GM20000 (cell line): Measurements from ENCODE around the gene BORCS5.
A peak's percentile ranks its signal among the peaks of the same experiment; 100 is the strongest.

Experiments
- DNase-seq: peaks from one replicate; pipeline ENCODE4 v3.0.0; 2012; ENCODE audit warnings: low spot score
- TF ChIP-seq, protein P1 (sequence below): IDR thresholded peaks from 2 replicates; pipeline ENCODE4 v1.5.1; 2012; ENCODE audit warnings: mild to moderate bottlenecking, control low read depth; ENCODE audit errors: extremely low read depth, missing control alignments

The BORCS5 gene

DNA sequence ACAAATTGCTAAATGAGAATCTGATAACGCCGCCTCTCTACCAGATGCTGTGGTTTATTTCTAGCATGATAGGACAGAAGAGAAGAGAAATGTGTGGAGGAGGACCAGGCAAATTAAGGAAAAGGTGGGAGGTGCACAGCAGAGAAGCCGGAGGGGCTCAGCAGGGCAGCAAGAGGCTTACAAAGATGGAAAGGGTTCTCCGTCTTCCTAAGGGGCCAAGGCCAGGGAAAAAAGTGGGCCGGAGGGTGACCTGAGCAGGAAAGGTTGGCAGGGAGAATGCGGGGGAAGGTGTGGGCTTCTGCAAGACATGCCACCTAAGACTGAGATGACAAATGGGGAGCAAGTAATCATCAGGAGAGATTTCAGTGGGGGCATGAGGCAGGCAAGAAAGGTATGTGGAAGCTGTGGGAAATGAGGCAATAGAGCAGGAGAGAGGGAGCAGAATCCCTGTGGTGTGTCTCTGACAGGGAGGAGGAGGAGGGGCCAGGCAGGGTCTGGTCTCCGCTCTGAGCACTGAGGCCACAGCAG lies 25.6 kb upstream of the BORCS5 start:
- TF ChIP-seq, protein P1, sequence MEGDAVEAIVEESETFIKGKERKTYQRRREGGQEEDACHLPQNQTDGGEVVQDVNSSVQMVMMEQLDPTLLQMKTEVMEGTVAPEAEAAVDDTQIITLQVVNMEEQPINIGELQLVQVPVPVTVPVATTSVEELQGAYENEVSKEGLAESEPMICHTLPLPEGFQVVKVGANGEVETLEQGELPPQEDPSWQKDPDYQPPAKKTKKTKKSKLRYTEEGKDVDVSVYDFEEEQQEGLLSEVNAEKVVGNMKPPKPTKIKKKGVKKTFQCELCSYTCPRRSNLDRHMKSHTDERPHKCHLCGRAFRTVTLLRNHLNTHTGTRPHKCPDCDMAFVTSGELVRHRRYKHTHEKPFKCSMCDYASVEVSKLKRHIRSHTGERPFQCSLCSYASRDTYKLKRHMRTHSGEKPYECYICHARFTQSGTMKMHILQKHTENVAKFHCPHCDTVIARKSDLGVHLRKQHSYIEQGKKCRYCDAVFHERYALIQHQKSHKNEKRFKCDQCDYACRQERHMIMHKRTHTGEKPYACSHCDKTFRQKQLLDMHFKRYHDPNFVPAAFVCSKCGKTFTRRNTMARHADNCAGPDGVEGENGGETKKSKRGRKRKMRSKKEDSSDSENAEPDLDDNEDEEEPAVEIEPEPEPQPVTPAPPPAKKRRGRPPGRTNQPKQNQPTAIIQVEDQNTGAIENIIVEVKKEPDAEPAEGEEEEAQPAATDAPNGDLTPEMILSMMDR: no peak
- no peak for DNase-seq

DNA sequence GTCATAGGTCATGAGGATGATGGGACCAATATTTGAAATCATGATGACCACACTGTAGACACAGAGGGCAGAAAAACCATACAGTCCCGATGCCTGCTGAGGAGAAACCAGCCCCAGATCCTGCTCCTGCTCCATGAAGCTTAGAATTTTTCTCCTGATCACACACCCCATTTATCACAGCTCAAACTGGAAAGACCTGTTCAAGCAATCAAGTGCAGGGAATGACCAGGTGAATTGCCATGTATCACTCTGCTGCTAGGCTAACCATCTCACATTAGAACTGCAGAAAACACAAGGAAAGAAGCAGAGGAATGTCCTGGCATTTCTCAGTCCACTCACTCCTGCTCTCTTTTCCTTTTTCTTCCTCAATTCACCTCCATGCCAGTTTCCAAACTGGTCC lies 25.0 kb upstream of the BORCS5 start:
- TF ChIP-seq, protein P1: no peak
- no peak for DNase-seq

DNA sequence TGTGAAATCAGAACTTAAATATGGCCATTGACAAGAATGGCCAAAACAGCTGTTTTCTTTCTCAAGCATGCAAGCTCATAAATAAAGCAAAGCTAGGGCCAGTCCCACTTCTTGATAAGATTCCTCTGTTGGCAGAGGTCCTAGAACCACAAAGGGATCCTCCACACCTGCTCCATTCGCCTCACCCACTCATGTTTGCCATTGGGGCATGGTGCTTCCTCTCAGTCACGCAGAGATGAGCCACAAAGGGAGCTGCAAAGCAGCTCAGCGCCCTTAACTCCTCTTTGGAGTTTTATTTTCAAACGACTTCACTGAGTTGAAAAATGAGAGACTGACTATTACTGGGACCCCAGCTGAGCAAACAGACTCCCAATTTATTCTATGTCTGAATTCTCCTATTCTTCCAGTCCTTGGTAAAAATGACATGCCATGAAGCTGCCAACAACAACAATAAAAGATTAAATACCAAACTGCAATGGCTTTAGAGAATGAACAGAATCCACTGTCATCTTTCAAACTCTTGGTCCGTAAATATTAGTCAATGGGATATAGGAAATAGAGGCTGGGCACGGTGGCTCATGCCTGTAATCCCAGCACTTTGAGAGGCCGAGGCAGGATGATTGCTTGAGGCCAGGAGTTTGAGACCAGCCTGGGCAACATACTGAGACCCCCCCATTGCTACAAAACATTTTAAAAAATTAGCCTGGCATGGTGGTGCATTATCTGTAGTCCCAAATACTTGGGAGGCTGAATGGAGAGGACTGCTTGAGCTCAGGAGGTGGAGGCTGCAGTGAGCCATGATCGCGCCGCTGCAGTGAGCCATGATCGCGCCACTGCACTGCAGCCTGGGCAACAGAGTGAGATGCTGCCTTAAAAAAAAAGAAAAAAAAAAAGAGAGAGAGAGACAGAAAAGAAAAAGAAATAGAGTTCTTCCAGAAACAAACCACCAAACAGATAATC lies 23.2 kb upstream of the BORCS5 start:
- TF ChIP-seq, protein P1: no peak
- no peak for DNase-seq

DNA sequence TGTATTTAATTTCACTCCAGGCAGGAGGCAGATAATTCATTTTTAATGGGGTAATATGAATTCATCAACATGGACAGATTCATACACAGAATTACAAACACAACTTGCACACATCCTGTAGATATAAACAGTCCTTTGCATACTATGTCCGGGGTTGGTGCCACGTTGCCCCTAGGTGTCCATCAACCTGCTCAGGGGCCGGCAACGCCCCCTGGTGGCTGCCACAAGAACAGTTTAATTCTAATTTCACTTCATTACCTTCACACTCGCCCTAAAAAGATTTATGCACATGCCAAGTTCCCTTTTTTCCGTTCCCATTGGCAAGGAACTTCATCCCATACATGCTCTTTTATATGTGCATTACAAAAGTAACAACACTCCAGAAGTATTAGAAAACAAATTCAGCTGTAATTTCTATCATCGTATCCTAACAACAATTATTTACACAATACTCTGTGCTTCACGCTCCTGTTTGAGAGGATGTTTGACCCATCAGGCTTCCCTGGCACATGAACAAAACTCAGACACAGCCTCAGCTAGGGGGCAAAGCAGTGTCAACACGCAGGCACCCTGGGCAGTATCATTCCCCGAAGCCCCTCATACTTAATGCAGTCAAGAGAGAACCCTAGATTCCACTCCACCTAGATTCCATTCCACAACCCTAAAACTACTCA lies 22.4 kb upstream of the BORCS5 start:
- peak; percentile 81 for DNase-seq

DNA sequence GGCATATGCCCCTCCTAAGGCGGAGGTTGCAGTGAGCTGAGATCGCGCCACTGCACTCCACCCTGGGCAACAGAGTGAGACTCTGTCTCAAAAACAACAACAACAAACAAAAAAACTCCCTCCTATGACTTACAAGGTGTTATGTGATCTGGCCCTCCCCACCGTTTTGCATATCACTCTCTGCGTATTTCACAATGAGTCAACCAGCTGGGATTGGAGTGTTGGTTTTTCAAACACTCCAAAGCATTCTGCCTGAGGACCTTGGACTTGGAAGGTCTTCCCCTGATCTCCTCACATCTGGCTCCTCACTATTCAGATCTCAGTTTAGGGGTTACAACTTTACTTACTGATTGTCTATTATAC lies 20.8 kb upstream of the BORCS5 start:
- DNase-seq: peak; percentile 52

More for the DNA sequence above, 22.4 kb upstream of the BORCS5 start:
- TF ChIP-seq, protein P1: peak; percentile 73

DNA sequence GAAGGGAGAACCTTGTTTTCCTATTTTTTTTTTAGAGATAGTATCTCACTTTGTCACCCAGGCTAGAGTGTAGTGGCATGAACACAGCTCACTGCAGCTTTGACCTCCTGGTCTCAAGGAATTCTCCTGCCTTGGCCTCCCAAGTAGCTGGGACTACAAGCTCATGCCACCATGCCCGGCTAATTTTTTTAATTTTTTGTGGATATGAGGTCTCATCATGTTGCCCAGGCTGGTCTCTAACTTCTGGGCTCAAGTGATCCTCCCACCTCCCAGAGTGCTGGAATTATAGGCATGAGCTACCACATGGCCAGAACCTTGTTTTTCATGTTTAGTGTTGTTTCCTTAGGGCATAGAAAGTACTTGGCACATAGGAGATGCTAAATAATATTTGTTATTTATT lies 20.4 kb upstream of the BORCS5 start:
- TF ChIP-seq, protein P1: no peak
- no peak for DNase-seq

More for the DNA sequence above, 20.8 kb upstream of the BORCS5 start:
- TF ChIP-seq, protein P1: no peak

DNA sequence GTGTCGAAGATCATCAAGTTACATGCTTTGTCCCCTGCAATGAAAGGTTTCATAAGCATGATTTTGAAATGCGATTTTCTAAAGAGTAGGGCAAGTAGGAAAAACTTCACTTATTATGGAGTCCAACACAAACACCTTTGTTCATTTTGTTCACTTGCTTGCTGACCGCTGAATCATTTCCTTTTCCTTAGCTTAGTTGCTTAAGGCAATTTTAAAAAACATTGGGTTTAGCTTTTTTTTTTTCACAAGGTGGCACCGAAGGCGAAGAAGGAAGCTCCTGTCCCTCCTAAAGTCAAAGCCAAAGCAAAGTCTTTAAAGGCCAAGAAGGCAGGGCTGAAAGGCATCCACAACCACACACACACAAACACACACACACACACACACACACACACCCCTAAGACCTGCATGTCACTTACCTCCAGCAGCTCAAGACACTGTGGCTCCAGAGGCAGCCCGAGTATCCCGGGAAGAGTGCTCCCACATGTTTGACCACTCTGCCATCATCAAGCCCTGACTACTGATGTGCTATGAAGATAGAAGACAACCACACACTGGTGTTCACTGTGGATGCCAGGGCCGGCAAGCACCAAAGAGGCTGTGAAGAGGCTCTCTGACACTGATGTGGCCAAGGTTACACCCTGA lies 18.2 kb upstream of the BORCS5 start:
- TF ChIP-seq, protein P1: no peak
- no peak for DNase-seq
